HG03354 (cell line): ENCODE data around the gene ADAT3.

Experiments
- ATAC-seq: cut with Tn5 transposase; IDR thresholded peaks from one replicate; pipeline ENCODE4 v1.9.1; 2021; ENCODE audit warnings: mild to moderate bottlenecking; ENCODE audit not compliant: unreplicated experiment, poor library complexity, severe bottlenecking

ADAT3 gene

GRCh38 chr19:1932395-1932794 lies 27.2 kb downstream of the ADAT3 start:
- no peak for ATAC-seq

DNA sequence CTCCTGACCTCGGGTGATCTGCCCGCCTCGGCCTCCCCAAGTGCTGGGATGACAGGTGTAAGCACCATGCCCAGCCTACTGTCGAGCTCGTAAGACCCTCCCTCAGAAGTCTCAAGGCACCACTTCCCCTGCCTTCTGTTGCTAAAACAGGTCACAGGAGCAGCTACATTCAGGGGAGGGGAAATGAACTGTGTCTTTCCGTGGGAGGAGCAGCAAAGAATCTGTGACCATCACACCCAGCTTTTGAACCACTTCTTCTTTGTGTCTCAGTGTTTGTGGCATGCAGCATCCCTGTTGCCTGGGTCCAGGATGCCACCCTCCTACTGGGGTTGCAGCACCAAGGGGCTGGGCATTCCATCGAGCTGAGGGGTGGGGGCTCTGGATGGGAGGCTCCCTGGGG lies 28.0 kb downstream of the ADAT3 start:
- ATAC-seq, result no peak

GRCh38 chr19:1933942-1934341 lies 28.7 kb downstream of the ADAT3 start:
- no peak for ATAC-seq

GRCh38 chr19:1935484-1936208 lies 30.4 kb downstream of the ADAT3 start:
- no peak for ATAC-seq

DNA sequence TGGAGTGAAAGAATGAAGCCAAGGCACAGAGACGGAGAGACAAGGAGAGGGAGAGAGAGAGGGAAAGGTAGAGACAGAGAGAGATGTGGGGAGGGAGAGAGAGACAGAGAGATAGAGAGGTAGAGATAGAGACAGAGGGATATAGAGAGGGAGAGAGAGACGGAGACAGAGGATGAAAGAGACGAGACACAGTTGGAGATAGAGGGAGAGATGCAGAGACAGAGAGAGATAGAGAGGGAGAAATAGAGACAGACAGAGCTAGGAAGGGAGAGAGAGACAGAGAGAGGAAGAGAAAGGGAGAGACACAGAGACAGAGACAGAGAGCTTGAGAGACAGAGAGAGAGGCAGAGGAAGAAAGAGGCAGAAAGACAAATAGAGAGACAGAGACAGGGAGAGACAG lies 31.2 kb downstream of the ADAT3 start:
- no peak for ATAC-seq

DNA sequence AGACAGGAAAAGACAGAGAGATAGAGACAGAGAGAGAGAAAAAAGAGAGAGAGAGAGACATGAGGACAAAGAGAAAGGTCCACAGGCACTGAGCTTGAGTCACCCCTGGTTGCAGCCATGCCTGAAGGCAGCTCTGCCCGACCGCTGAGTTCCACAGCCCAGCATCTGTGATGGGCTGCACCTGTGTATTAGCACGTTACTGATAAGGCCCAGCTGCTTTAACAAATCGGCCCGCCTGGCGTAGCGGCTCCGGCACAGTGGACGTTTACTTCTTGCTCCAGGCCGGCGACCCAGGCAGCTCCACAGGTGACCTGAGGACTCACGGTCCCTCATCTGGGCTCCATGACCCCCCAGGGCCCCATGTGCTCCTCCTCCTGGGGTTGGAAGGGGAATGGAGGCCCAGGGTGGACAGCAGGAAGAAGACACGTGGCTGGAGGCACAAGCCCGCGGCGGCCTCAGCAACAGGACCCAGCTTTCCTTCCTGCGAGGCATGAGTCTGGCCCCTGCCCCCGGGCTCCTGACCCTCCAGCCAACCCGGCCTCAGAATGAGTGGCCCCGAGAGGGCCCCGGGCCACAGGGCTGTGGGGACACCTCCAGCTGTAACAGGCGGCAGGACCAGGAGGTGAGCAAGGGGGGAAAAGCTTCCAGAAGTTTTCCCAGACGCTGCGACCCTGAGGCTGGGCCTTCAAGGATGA lies 31.9 kb downstream of the ADAT3 start:
- ATAC-seq, result no peak

GRCh38 chr19:1938071-1938470 lies 32.9 kb downstream of the ADAT3 start:
- ATAC-seq, result no peak

DNA sequence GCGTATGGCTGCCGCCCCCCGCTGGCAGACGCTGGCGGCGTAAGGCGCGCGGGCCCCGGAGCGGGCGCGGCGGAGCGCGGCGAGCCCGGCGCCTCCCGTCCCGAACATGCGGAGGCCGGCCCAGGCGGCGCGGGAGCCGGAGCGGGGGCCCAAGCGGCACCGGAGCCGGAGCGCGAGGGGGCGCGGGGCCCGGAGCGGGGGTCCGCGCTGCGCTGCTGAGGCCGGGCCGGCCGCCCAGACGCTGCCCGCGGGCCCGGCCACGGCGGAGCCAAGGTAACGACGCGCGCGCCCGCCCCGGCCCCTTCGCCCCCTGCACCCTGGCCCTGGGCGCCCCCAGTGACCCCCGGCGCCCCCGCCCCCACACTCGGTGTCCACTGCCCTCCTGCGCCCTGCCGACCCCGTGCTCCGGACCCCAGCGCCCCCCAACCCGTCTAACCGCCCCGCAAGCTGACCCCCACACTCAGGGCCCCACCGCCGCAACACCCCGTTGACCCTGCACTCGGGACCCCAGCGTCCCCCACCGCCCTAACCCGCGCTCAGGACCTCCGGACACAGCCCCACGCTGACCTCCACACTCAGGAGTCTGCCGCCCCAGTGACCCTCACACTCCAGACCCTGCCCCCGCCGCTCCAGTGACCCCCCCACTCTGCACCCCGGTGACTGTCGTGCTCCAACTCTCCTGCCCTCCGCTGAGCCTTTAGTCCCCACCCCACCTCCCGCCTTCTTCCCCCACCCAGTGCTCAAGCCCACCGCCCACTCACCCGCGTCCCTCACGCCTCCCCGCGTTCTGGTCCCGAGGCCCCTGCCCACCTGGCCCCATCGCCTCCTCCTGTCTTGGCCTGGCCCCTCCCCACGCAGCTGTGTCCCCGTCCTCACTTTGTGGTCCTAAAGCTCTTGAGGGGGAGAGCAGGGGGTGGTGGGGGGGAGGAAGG lies 36.2 kb downstream of the ADAT3 start, which contains the start of gene CSNK1G2:
Gene CSNK1G2, plus strand, starts transcription at position 27 of the 932 bp plus-strand sequence. CDS start 28,601 bp downstream, outside the sequence.
- ATAC-seq, result no peak

GRCh38 chr19:1942078-1942933 lies 37.1 kb downstream of the ADAT3 start:
- ATAC-seq, result peak; percentile 32

GRCh38 chr19:1942934-1943555 lies 37.8 kb downstream of the ADAT3 start:
- no peak for ATAC-seq

GRCh38 chr19:1943661-1944087 lies 38.5 kb downstream of the ADAT3 start:
- no peak for ATAC-seq

GRCh38 chr19:1944088-1944915 lies 39.1 kb downstream of the ADAT3 start:
- ATAC-seq, result no peak

DNA sequence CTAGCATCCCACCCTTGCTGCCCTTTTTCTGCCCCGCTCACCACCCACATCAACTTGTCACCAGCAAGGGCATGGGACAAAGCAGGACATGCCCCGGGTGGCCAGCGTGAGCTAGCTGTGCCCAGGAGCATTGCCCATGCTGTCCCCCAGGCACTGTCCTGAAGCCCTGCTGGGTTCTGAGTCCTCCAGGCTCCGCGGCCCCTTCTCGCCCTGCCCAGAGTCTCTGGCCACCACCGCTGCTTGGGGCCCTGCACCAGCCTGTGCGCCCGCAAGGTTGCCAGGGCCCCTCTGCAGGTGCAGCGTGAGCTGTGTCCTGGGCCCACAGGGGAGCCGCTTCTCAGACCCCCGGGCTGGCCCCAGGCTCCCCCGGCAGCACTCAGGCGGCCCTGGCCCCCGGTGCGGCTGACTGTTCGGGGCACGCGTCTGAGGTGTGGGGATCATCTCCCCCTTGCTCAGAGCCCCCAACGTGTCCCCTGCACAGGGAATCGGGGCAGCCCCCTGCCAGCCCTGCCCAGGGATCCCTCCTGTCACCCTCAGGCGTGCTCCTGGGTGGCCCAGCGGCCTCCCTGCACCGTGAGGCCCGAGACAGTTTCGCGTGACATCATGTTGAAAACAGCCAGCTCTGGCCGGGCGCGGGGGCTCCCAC lies 39.8 kb downstream of the ADAT3 start:
- no peak for ATAC-seq

DNA sequence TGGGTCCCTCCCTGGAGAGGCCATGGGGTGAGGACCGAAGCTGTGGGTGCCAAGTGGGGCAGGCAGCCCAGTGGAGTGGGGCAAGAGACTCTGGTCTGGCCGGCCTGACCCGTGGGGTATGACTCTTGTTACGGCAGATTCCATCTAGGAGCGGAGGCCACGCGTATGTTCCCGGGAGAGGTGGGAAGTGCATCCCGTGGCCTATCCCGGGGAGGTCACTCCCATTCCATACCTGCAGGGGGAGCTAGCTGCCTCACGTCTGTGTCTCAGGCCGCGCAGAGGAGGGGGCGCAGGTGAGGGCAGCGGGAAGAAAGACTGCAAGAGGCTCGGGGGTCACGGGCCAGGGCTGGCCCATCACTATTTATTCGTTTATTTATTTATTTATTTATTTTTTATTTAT lies 40.7 kb downstream of the ADAT3 start:
- no peak for ATAC-seq

GRCh38 chr19:1947651-1948209 lies 42.5 kb downstream of the ADAT3 start:
- no peak for ATAC-seq

DNA sequence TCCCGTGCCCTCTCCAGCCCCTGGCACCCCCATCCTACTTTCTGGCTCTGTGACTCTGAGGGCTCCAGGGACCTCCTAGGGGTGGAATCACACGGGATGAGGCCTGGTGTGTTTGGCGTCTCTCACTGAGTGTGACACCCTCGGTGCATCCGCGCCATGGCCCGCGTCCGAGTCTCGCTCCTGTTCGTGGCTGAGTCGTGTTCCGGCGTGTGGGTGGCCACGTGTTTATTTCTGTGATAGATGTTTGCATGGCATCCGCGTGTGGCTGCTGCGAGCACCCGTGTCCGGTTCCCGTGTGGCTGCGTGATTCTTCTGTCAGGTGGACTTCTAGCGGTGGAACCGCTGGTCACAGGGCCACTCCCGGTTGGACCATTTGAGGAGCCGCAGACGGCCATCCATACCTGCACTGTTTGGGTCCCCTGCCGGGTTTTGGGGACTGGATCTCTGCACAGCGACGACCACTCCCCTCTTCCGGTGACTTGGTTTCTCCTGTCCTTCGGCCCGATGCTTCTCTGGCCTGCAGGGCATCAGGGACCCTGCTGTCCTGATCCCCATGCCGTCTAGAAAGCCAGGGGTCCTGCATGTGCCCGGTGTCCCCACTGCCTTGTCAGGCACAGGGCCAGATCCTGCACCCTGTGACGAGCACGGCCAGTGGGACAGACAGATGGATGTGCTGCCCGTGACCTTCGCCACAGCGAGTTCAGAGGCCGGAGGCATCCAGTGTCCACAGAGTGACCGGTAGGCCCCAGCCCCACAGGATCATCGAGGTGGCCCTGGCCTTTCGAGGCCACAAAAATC lies 44.3 kb downstream of the ADAT3 start:
- no peak for ATAC-seq

DNA sequence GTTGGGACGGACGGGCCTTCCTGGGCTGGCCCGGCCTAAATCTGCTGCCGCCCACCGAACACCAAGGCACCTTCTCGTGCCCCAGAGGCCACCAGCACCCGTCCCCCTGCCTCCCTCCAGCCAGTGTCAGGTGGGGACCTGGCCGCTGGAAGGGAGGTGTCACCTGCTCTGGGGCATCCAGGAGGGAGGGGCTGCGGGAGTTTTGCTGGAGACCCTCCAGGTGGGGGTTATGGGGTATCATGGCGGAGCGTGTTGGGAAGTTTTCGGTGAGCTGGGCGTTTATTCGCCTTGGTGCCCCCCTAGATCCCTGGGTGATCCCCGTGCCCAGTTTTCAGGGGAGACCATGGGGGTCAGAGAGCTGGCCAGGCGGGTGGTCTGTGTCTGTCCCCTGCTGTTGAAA lies 45.4 kb downstream of the ADAT3 start:
- no peak for ATAC-seq
